ENCODE results near the gene MYT1. TPM values are rescaled to one million over a fixed set of nuclear protein-coding genes. Genes with fewer than 3 reads are reported as not detected.

MYT1 gene
- total and polyA plus RNA-seq, 2 of the 8 experiments (the other 6 are each of a cell fraction or from before 2014, with no cell fraction given): 0.63 to 2.0 TPM

- TF ChIP-seq ATF3 (IDR thresholded peaks at IDR 0.05; ENCODE audit: insufficient read depth, low read depth, low read length) (peak; percentile 87), CTBP2 (IDR thresholded peaks at IDR 0.05; ENCODE audit: borderline replicate concordance, insufficient read depth, insufficient read length, low read length) (peak; percentile 95), SRF (IDR thresholded peaks at IDR 0.05; ENCODE audit: low read depth, low read length) (0 out of 2 replicates have a peak, but pooled peaks have one; percentile 48)
Observed at GRCh38 chr20:64285579-64286446, 121.6 kb downstream of the MYT1 start (continued).

Data from H1 (cell line).